HG02763 (cell line): ENCODE measurements around the gene MBD5.

Experiments used
- ATAC-seq: cut with Tn5 transposase; IDR thresholded peaks from one replicate; pipeline ENCODE4 v1.9.1; 2021; ENCODE audit warnings: mild to moderate bottlenecking, moderate library complexity; ENCODE audit not compliant: unreplicated experiment

Gene MBD5

DNA sequence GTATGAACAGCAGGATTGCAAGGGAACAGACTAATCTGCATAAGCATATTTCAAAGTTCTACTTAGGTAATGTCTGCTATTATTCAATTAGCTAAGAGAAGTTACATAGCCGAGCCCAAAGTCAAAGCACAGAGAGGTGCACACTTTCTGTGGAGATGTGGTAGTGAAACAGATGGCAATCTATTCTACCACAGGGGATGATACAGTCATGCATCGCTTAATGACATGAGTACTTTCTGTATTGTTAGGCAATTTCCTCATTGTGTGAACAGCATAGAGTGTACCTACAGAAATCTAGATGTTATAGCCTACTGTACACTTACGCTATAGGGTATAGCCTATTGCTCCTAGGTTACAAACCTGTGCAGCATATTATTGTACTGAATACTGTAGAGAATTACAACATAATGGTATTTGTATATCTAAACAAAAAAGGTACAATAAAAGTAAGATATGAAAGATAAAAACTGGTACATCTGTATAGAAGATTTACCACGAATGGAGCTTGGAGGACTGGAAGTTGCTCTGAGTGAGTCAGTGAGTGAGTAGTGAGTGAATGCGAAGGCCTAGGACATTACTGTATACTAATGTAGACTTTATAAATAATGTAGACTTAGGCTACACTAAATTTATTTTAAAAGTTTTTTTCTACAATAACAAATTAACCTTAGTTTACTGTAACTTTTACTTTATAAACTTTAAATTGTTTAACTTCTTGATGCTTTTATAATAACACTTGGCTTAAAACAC, 197.6 kb downstream of the MBD5 start:
- ATAC-seq, result no peak

DNA sequence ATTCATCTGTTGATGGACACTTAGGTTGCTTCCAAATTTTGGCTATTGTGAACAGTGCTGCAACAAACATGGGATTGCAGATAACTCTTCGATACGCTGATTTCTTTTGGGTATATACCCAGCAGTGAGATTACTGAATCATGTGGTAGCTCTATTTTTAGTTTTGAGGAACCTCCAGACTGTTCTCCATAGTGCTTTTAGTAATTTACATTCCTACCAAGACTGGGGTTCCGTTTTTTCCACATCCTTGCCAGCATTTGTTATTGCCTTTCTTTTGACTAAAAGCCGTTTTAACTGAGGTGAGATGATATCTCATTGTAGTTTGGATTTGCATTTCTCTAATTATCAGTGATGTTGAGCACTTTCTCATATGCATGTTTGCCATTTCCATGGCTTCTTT, 200.3 kb downstream of the MBD5 start:
- no peak for ATAC-seq

DNA sequence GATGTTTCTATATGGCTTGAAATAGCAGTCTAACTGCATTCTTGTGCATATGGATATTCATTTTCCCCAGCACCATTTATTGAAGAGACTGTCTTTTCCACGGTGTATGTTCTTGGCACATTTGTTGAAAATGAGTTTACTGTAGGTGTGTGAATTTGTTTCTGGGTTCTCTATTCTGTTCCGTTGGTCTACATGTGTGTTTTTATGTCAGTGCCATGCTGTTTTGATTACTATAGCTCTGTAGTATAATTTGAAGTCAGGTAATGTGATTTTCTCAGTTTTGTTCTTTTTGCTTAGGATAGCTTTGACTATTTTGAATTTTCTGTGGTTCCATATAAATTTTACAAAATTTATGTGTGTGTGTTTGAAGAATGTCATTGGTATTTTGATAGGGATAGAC, 201.0 kb downstream of the MBD5 start:
- no peak for ATAC-seq

DNA sequence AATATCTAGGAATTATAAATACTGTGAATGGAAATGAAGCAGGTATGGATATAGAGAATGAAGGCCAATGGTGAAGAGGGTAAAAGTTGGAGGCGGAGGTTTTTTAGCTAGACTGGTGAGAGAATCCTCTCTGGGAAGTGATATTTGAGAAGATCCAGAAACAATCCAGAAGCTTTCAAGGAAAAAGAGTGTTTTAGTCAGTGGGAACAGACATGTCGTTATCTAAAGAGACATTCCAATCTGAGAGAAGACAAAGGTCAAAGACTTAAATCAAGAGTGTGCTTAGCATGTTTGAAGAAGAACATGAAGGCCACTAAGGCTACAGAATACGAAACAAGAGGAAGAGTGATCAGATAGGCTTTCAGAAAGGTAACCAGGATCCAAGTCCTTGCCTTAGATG, 211.0 kb downstream of the MBD5 start:
- no peak for ATAC-seq

DNA sequence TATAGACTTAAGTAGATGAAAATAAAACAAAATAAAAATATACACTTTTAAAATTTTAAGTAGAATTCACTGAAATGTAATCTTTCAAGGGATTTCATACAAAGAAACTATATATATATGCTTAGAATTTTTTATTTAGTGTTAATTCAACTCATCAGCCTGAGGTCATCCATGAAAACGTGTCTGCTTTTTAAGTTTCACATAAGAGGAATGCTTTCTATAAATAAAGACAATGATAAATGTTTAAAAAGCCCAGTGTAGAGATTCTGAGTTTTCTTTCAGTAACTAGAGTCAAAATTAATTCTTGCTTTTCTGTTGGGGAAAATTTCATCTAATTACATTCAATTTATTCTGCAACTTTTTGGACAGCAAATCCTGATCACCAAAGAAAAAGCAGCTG, 213.3 kb downstream of the MBD5 start:
- ATAC-seq, result no peak

DNA sequence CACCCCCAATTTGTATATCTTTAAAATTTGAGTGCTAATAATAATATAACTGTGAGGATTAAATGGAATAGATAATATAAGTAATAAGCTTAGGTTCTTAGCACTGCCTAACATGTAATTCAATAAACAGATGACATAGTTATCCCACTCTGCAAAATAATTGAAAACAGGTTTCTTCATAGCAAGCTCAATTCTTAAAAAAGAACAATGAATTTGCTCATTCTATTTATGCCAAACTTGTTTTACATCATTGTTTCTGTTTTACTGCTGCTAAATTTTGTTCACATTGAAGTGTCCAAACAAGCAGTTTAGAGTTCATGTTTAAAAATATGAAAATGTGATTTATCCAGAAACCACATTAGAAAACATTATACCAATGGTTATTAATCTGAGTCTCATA, 217.0 kb downstream of the MBD5 start:
- no peak for ATAC-seq

DNA sequence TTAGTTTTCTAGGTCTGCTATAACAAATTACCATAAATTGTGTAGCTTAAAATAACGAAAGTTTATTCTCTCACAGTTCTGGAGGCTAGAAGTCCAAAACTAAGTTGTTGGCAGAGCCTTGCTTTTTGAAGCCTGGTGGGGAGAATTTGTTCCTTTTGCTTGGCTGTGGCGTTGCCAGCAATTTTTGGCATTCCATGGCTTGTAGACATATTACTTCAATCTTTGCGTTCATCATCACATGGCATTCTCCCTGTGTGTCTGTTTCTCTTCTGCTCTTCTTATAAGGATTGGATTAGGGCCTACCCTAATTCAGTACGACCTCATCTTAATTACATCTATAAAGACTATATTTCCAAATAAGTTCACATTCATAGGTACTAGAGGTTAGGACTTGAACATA, 217.7 kb downstream of the MBD5 start:
- no peak for ATAC-seq

DNA sequence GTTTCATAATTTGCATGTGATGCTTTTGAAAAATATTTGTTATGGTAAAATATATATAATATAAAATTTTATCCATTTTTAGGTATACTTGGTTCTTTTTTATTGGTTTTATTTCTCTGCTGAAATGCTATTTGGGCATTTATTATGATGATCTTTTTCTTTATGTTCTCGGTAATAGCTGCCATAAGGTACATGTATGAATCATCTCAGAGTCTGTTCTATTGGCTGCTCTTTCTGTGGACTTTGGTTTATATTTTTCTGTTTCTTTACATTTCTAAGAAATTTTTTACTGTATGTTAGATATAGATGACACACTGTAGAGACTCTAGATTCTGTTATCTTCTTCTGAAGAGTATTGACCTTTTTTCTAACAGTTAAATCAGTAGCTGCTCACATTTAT, 219.9 kb downstream of the MBD5 start:
- no peak for ATAC-seq

DNA sequence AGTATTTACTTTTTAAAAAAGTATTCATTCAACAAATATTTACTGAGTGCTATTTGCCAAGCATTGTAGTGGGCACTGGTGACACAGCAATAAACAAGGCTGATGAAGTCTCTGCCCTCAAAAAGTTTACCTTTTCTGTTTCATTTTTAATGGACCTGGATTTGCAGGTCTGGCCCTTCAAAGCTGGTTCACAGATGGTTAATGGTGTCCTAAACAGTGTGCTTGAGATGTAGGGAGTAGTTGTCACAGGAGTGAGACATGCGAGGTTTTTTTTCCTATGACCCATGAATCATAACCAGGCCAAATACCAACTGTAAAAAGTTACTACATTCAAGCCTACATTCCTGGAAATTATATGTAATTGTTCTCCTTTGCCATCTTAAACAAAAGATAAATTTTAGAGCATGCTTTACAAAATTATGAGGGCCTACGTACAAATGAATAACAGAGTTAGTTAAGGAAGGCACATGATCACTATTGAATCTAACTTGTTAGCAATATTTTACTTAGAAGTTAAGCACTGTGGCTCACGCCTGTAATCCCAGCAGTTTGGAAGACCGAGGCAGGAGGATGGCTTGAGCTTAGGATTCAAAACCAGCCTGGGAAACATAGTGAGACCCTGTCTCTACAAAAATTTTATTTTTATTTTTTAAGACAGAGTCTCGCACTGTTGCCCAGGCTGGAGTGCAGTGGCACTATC, 223.9 kb downstream of the MBD5 start:
- no peak for ATAC-seq

DNA sequence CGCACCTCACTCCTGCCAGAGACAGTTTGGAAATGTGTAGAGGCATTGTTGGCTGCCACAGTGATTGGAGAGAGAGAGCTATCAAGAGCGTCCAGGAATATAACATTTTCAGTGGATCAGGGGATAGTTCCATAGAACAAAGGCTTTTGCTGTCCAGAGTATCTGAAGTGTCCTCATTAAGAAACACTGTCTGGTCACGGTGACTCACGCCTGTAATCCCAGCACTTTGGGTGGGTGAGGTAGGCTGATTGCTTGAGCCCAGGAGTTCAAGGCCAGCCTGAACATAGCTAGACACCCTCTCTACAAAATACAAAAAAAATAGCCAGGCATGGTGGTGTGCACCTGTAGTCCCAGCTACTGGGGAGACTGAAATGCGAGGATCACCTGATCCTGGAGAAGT, 231.1 kb downstream of the MBD5 start:
- ATAC-seq, result no peak

DNA sequence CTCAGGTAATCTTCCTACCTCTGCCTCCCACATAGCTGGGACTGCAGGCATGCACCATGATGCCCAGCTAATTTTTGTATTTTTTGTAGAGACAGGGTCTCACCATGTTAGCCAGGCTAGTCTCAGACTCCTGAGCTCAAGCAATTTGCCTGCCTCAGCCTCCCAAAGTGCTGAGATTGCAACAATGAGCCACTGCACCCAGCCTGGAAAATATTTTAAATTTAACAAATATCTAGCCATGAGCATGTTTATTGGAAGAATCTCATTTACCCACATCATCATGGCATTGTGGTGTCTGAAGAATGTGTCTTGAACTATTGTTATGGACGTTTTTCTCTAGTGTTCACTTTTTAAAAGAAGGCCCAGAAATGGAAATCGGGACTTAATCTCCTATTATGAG, 231.8 kb downstream of the MBD5 start:
- no peak for ATAC-seq

DNA sequence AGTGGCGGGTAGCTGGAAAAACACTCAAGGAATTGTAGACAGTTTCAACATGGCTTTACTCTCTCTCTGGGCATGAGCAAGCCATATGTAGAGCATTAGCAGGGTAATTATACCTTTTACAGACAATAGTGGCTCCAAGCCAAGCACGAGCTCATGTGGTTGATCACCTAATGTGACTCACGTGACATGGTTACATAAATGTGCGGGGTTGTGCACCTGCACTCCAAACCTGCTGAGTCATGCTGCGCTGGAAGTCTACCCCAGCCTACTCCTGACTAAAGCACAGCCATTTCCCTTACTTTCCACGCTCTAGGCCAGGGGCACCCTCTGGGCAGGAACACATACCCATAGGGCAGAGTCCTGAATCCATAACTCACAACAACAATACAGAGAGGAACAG, 232.8 kb downstream of the MBD5 start:
- no peak for ATAC-seq

DNA sequence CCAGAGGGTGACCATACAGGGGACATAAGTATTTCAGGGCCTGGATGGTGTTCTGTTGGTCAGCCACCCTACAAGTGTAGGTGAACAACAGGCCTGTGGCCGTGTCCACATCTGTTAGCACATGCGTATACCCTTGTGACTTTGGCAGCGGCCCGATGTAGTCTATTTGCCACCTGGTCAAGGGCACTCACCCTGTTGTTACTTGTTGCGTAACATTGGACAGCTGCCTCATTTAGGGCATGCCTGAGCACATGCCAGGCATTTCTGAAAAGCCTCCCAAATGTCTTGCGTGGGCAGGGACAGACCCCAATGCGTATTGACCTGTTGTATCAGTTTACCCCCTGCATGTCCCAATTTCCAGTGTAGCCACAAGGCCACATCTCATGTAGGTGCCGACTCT, 235.0 kb downstream of the MBD5 start:
- no peak for ATAC-seq

DNA sequence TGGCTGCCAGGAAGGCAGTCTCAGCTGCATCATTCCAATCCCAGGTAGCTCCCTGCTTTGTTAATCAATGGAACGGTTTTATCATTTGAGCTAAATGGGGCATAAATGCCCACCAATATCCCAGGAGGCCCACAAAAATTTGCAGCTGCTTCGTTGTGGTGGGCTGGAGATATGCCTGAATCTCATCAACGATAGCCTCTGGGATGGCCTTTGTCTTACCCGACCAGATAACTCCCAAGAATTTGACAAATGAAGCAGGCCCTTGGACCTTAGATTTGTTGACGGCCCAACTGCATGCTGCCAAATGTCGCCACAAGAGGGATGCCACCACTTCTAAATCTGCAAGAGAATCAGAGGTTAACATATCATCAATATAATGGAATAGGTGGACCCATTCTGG, 236.4 kb downstream of the MBD5 start:
- ATAC-seq, result no peak

DNA sequence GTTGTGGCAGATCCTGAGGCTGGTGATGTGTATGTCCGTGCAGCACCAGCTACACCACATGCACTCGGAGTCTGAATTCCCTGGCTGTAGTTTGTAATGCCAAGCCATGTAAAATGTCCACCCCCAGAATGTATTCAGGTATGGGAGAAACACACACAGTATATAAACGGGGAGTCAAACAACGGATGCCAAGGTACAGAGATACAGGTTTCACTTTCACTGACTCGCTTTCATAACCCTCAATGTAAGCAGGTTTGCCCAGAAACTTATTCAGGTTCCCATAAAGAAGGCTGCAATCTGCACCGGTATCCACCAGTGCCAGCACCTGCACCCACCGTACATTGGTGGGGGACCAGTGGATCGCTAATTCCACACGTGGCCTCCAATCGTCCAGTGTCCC, 237.2 kb downstream of the MBD5 start:
- no peak for ATAC-seq

DNA sequence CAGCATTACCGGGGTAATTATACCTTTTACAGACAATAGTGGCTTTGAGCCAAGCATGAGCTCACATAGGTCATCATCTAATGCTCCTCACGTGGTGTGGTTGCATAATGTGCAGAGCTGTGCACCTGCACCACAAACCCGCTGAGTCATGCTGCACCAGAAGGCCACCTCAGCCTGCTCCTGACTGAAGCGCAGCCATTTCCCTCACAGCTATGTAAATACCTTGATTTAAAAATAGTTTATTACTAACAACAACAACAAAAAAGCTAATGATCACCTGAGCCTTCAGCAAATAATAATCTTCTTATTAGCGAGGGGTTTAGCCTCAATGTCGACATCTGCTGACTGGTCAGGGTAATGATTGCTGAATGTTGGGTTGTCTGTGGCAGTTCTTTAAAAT, 238.8 kb downstream of the MBD5 start:
- ATAC-seq, result no peak

DNA sequence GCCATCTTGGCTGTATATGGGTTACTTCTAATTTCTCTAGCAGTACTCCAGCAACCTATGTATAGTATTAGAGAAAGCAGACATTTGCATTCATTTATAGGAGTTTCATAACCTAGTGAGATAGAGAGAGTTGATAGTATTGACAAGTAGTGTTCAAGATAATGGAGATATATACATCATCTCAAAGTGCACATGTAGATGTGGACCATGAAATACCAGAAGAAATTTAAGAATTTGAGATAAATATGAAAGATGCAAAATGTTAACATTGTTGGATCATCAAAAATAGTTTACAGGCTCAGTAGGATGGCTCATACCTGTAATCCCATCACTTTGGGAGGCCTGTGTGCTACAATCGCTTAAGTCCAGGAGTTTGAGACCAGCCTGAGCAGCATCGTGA, 243.0 kb downstream of the MBD5 start:
- ATAC-seq, result no peak

DNA sequence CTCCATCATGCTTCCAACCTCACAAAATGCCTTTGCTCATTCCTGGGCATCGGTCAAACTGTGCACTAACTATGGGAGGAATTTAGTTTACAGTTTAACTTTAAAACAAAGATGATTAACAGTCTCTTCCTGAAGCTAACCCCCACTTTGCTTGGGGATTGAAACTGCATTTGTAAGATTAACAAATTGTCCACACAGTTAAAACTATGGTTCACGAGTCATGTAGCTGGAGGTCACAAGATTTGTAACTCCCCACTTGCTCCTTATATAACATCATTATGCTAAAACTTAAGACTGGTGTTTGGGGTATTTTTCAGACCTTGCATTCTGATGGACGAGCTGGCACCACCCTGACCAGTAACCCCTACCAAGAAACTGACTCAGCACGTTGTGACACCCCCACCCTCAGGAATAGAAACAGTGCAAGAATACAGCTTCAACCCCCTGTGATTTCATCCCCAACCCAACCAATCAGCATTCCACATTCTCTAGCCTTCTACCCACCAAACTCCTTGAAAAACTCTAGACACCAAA, 252.3 kb downstream of the MBD5 start:
- ATAC-seq, result no peak

DNA sequence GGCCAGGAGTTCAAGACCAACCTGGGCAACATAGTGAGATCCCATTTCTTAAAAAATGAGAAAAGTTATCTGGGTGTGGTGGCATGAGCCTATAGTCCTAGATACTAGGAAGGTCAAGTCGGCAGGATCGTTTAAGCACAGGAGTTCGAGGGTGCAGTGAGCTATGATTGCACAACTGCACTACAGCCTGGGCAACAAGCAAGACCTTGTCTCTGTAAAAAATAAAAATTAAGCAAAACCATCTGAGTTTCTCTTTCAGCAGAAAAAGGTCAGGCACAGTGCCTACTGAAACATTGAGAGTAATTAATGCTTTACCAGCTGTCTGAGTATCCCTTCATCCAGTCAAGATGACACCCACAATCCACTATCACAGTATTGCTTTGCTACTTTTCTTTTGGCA, 258.3 kb downstream of the MBD5 start:
- ATAC-seq, result no peak

DNA sequence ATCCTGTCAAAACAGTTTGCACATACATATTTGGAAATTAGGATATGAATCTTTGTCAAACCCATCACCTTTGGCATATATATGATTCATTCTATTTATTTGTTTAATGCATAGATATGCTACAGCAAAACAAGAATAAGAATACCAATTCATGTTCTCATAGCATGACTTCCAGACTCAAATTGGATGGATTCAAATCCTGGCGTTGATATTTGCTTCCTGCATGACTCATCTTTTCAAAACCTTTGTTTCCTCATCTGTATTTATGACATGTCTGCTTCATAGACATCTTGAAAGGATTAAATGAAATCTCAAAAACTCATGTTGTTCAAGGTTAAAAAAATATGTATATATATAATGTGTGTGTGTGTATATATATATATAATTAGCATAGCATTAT, 261.3 kb downstream of the MBD5 start:
- ATAC-seq, result no peak

DNA sequence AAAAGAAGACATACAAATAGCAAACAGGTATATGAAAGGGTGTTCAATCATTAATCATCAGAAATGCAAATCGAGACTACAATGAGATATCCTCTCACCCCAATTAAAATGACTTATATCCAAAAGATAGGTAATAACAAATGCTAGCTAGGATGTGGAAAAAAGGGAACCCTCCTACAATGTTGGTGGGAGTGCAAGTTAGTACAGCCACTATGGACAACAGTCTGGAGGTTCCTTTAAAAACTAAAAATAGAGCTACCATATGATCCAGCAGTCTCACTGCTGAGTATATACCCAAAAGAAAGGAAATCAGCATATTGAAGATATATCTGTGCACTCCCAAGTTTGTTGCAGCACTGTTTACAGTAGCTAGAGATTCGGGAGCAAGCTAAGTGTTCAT, 271.5 kb downstream of the MBD5 start:
- ATAC-seq, result no peak

DNA sequence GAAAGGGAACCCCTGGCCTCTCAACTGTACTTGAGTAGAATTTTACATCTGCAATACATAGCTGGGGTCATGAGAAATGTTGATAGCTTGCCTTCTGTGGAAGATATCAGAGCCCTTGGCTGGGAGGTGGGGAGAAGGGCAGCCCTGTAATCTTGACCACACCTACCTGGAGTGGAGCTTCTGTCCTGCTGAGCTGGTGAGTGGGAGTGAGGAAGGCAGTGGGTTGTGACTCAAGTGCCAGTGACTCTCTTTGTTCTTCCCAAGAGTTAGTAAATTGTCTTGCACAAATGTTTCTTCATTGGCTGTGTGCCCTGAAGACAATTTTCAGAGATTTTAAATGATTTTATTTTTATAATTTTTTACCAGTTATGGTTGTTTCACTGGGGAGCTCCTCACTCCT, 277.3 kb downstream of the MBD5 start:
- no peak for ATAC-seq

DNA sequence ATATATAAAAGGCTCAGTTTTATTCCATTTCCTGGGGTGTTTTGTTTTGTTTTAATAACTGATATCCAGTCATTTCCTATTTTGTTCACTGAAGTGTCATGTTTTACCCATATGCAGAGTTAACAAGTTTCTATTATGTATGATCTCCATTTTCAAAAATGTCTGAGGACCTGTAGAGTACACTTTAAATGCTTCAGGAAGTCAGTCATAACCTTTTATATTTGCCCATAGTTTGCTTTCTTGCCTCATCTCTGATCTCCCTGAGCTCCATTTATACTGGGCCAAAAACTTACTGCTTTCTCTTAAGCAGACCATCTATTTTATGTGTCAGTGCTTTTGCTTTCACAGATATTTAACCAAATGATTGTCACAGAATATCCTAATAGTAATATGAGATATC, 278.7 kb downstream of the MBD5 start:
- ATAC-seq, result no peak
